Upper lobe of left lung (tissue), 4 donors: ENCODE measurements around the gene SEC14L2.

ENCODE experiments used
- POLR2A ChIP-seq, 4 donors: fragments of 450-650 bp; IDR thresholded peaks; one replicate each; pipeline ENCODE4 v1.5.1; 2016 to 2017; ENCODE audit warnings: antibody characterized with exemption in 4 of 4, mild to moderate bottlenecking in 2 of 4
- POLR2AphosphoS5 ChIP-seq, 2 donors: sonication (generic); formaldehyde crosslinking; IDR thresholded peaks; one replicate each; pipeline ENCODE4 v1.5.1; 2017; ENCODE audit warnings: antibody characterized with exemption in 2 of 2
- TF ChIP-seq, protein P1 (sequence below), 6 experiments: fragments of 450-650 bp in 4 of 6; fragments of 200-600 bp in 2 of 6; sonication (generic) in 2 of 6; IDR thresholded peaks; one replicate each; pipeline ENCODE4 v1.5.1; 2016 to 2019; ENCODE audit warnings: antibody characterized with exemption in 6 of 6

DNA sequence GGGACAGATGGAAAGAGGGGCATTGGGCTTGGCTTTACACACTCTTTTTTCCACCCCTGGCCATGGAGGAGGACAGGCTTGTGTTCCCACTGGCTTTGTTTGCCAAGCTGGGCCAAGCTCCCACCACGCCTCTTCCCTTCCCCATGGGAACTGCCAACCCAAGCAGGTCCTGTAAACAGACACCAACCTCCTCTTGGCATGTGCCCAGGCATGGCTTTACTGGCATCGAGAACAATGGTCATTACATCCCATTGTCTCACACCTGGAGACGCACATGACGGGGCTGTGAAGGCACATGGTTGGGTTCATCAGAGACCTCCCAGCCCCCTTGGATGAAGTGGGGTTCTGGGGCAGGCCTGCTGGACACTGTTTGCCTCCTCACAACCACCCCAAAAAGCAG, 63.3 kb downstream of the SEC14L2 start:
- TF ChIP-seq POLR2A (IDR thresholded peaks at IDR 0.05) (no peak), POLR2AphosphoS5 (IDR thresholded peaks at IDR 0.05) (no peak)
- TF ChIP-seq, protein P1, sequence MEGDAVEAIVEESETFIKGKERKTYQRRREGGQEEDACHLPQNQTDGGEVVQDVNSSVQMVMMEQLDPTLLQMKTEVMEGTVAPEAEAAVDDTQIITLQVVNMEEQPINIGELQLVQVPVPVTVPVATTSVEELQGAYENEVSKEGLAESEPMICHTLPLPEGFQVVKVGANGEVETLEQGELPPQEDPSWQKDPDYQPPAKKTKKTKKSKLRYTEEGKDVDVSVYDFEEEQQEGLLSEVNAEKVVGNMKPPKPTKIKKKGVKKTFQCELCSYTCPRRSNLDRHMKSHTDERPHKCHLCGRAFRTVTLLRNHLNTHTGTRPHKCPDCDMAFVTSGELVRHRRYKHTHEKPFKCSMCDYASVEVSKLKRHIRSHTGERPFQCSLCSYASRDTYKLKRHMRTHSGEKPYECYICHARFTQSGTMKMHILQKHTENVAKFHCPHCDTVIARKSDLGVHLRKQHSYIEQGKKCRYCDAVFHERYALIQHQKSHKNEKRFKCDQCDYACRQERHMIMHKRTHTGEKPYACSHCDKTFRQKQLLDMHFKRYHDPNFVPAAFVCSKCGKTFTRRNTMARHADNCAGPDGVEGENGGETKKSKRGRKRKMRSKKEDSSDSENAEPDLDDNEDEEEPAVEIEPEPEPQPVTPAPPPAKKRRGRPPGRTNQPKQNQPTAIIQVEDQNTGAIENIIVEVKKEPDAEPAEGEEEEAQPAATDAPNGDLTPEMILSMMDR (IDR thresholded peaks at IDR 0.05): no peak
